HepG2 (cell line): ENCODE data around the gene CDA. TPM values are rescaled to one million over a fixed set of nuclear protein-coding genes. Genes with fewer than 3 reads are reported as not detected.

Source experiments
- ATAC-seq: fragments of 200-7000 bp; cut with Tn5 transposase; 3 replicates; pipeline ENCODE4 v1.9.1; 2020; ENCODE audit warnings: mild to moderate bottlenecking, moderate library complexity
- BruUV-seq: library from RNA; stranded (reverse); fragments of 400-500 nt; replicated peaks from 2 replicates; lab custom pipeline; 2021; lab: Mats Ljungman, UMichigan
- CTCF ChIA-PET: fragments of 300-600 bp; formaldehyde crosslinking; extraction: SDS; loops from one replicate; lab custom pipeline; 2021; ENCODE audit warnings: low total read pairs, inconsistent platforms, low intra/inter-chr PET ratio; lab: Yijun Ruan, JAX
- POLR2A ChIA-PET: fragments of 350-600 bp; sonication (Branson Sonifier 250); formaldehyde crosslinking; loops from one replicate; lab custom pipeline; 2020; ENCODE audit warnings: antibody characterized with exemption, inconsistent platforms; lab: Yijun Ruan, JAX
- DNase-seq: peaks from one replicate; pipeline ENCODE4 v3.0.0-alpha.2; 2015; ENCODE audit warnings: low spot score
- FAIRE-seq: peaks from 3 replicates; lab custom pipeline; 2011; peaks lifted over from hg19 to GRCh38; lab: Jason Lieb, UNC
- H2AFZ ChIP-seq: one replicate; pipeline ENCODE4 v1.6.1; 2011; ENCODE audit warnings: low read length, inconsistent platforms
- H3K27ac ChIP-seq: fragments of 300-600 bp; 3 replicates; pipeline ENCODE4 v1.8.0; 2011; ENCODE audit warnings: mixed run types, mild to moderate bottlenecking, mixed read lengths, low read length, inconsistent platforms; ENCODE audit not compliant: insufficient read depth; ENCODE audit errors: extremely low read length
- H3K27me3 ChIP-seq, 2 experiments: fragments of 200-600 bp in 1 of 2; 2 replicates in 1 of 2; 3 replicates in 1 of 2; pipeline versions ENCODE4 v1.6.0 to v1.8.0; 2011; ENCODE audit warnings: low read length in 2 of 2, mild to moderate bottlenecking in 2 of 2, moderate library complexity in 2 of 2, inconsistent platforms in 1 of 2; ENCODE audit not compliant: insufficient read depth in 2 of 2, control insufficient read depth in 1 of 2
- H3K36me3 ChIP-seq, 2 experiments: fragments of 200-600 bp in 1 of 2; replicated peaks in 1 of 2; 2 replicates in 1 of 2; 3 replicates in 1 of 2; pipeline versions ENCODE4 v1.5.1 to v1.8.0; 2011; ENCODE audit warnings: low read length in 2 of 2, inconsistent platforms in 1 of 2; ENCODE audit not compliant: insufficient read depth in 2 of 2, control insufficient read depth in 1 of 2
- H3K4me1 ChIP-seq: 2 replicates; pipeline ENCODE4 v1.5.1; 2012; ENCODE audit warnings: low read length, inconsistent platforms; ENCODE audit not compliant: insufficient read depth
- H3K4me2 ChIP-seq: 2 replicates; pipeline ENCODE4 v1.6.0; 2011; ENCODE audit warnings: low read depth, low read length, inconsistent platforms
- H3K4me3 ChIP-seq, 3 experiments: fragments of 200-600 bp in 1 of 3; sonication (generic), shearing (Covaris generic) in 1 of 3; replicated peaks in 1 of 3; 2 replicates each; pipeline ENCODE4 v1.5.1; 2011 to 2016; ENCODE audit warnings: low read length in 3 of 3, inconsistent platforms in 2 of 3, low read depth in 2 of 3, mild to moderate bottlenecking in 2 of 3, control low read depth in 1 of 3, mixed read lengths in 1 of 3; ENCODE audit not compliant: insufficient read depth in 1 of 3
- H3K79me2 ChIP-seq: one replicate; pipeline ENCODE4 v1.6.1; 2011; ENCODE audit warnings: low read length, inconsistent platforms; ENCODE audit not compliant: insufficient read depth
- H3K9ac ChIP-seq: 2 replicates; pipeline ENCODE4 v1.6.0; 2011; ENCODE audit warnings: mild to moderate bottlenecking, low read depth, low read length, inconsistent platforms; ENCODE audit not compliant: insufficient read depth
- H3K9me3 ChIP-seq: 2 replicates; pipeline ENCODE4 v1.5.1; 2012; ENCODE audit warnings: mild to moderate bottlenecking, low read length
- H4K20me1 ChIP-seq: 2 replicates; pipeline ENCODE4 v1.6.0; 2011; ENCODE audit warnings: inconsistent platforms, mild to moderate bottlenecking, low read length, moderate library complexity; ENCODE audit not compliant: insufficient read depth
- ERF ChIP-seq: IDR thresholded peaks from 2 replicates; pipeline ENCODE4 v1.6.1; 2018; ENCODE audit warnings: missing biosample characterization, missing genetic modification reagents
- HOXA5 ChIP-seq: sonication (generic); formaldehyde crosslinking; IDR thresholded peaks from 2 replicates; pipeline ENCODE4 v1.4.0; 2020; ENCODE audit warnings: missing genetic modification reagents
- KAT7 ChIP-seq: IDR thresholded peaks from 2 replicates; pipeline ENCODE4 v1.6.1; 2018; ENCODE audit warnings: borderline replicate concordance, missing compliant biosample characterization
- MYNN ChIP-seq: sonication (generic); formaldehyde crosslinking; IDR thresholded peaks from 2 replicates; pipeline ENCODE4 v1.4.0; 2020; ENCODE audit warnings: mild to moderate bottlenecking, low read depth, missing genetic modification reagents
- REPIN1 ChIP-seq: sonication (generic); formaldehyde crosslinking; IDR thresholded peaks from 2 replicates; pipeline ENCODE4 v1.8.0; 2022; ENCODE audit warnings: missing genetic modification reagents, low read depth, mild to moderate bottlenecking, borderline replicate concordance
- RXRB ChIP-seq: IDR thresholded peaks from 2 replicates; pipeline ENCODE4 v1.6.1; 2016; ENCODE audit warnings: borderline replicate concordance, missing genetic modification reagents, missing compliant biosample characterization
- YY1 ChIP-seq: IDR thresholded peaks from 2 replicates; pipeline ENCODE4 v1.6.1; 2011; ENCODE audit warnings: low read length, low read depth, moderate library complexity, mild to moderate bottlenecking; ENCODE audit not compliant: insufficient read depth, insufficient replicate concordance
- ZBTB7B ChIP-seq: sonication (generic); formaldehyde crosslinking; IDR thresholded peaks from 2 replicates; pipeline ENCODE4 v1.4.0; 2020; ENCODE audit warnings: missing genetic modification reagents
- ZNF350 ChIP-seq: sonication (generic); formaldehyde crosslinking; IDR thresholded peaks from 2 replicates; pipeline ENCODE4 v1.4.0; 2020; ENCODE audit warnings: mild to moderate bottlenecking, low read depth, missing genetic modification reagents, borderline replicate concordance
- ZSCAN9 ChIP-seq: IDR thresholded peaks from 2 replicates; pipeline ENCODE4 v1.6.1; 2016; ENCODE audit warnings: borderline replicate concordance
- WGBS: methylation state at CpG from one replicate; pipeline ENCODE4 v1.1.6; 2017; ENCODE audit warnings: low lambda C conversion rate; 5-methylcytosine and 5-hydroxymethylcytosine counted together
- in situ Hi-C: cut with HindIII; loops from 2 replicates; pipeline ENCODE4 v1.10.0; 2017; ENCODE audit warnings: low pct_unique_long_range_greater_than_20kb; ENCODE audit not compliant: extremely low pct_ligation_motif_present
- intact Hi-C: fragments of 100-400 bp; cut with micrococcal nuclease; formaldehyde crosslinking; loops from one replicate; pipeline ENCODE4 v1.10.0; 2022; ENCODE audit not compliant: unreplicated experiment
- polyA plus RNA-seq, 8 experiments: library from polyadenylated mRNA; depleted of rRNA in 3 of 8; stranded (reverse) in 7 of 8; unstranded in 1 of 8; fragments of >200 nt; fragmentation: Illumina TruSeq in 4 of 8; extraction: Trizol in 4 of 8; gene quantifications; 2 replicates each; pipeline versions ENCODE4 v1.2.1 to v1.2.3, GENCODE V29; 2011 to 2016; ENCODE audit warnings: low read depth in 4 of 8, missing spikeins in 1 of 8, mixed read lengths in 1 of 8; ENCODE audit not compliant: insufficient read depth in 1 of 8
- total RNA-seq, 5 experiments: library from RNA; depleted of rRNA; stranded (reverse); fragments of >200 nt; fragmentation: Illumina TruSeq; extraction: Trizol; gene quantifications; 2 replicates each; pipeline ENCODE4 v1.2.3, GENCODE V29; 2016; ENCODE audit warnings: low read depth in 1 of 5
- TF ChIP-seq, protein P1 (sequence below): sonication (generic); formaldehyde crosslinking; IDR thresholded peaks from 2 replicates; pipeline ENCODE4 v1.9.0; 2022; ENCODE audit warnings: missing genetic modification reagents, mild to moderate bottlenecking, borderline replicate concordance
- TF ChIP-seq, protein P2 (sequence below): IDR thresholded peaks from 2 replicates; pipeline ENCODE4 v1.6.1; 2016
- TF ChIP-seq, protein P3 (sequence below): IDR thresholded peaks from 2 replicates; pipeline ENCODE4 v1.6.1; 2016; ENCODE audit warnings: low read depth
- TF ChIP-seq, protein P4 (sequence below): sonication (generic); formaldehyde crosslinking; IDR thresholded peaks from 2 replicates; pipeline ENCODE4 v1.4.0; 2020; ENCODE audit warnings: missing genetic modification reagents

Gene CDA
- total and polyA plus RNA-seq, 2 of the 13 experiments (the other 11 are each of a cell fraction or from before 2014, with no cell fraction given): 0.66 to 2.1 TPM

DNA sequence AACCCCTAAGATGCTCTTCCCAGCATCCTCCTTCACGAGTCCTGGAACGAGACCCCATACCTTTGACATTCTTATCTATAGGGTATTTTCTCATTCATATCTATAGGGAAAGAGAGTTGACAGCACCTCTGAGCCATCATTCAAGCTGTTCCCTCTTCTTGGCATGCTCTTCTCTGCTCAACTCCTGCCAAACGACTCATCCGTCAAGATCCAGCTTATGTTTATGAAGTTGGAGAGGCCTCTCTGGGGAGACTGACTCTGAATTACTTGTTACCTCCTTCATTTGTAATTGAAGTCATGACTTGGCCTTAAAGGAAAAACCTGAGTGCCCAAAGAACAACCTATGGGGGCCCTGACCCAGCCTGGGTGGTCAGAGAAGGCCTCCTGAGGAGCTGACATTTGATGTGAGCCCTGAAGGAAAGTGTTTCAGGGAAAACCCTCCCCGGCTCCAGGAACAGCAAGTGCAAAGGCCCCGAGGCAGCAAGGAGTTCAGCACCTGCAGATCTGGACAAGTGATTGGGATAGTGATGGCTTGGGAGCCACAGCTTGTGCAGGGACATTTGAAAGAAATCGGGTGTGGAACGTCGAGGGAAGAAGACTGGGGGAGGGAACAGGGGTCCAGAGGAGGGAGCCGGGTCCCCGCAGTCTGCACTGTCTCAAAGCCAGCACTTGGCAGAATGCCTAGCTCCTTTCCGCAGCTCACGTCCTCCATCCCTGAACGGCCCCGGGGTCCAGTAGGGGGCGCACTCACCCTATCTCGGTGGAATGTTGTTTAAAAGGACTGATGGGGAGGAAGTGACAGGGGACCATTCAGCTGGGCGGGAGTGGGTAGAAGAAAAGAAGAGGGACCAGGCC is 14.0 kb upstream of the CDA start:
- peak; percentile 84 for FAIRE-seq
- CTCF ChIA-PET: interaction anchor here (0.7 to 2.2 kb wide), 4 partner anchors 53 to 65 kb away, joined by 3 to 14 read pairs (median 8); partner anchors contain the start of gene PINK1
- TF ChIP-seq, protein P1, sequence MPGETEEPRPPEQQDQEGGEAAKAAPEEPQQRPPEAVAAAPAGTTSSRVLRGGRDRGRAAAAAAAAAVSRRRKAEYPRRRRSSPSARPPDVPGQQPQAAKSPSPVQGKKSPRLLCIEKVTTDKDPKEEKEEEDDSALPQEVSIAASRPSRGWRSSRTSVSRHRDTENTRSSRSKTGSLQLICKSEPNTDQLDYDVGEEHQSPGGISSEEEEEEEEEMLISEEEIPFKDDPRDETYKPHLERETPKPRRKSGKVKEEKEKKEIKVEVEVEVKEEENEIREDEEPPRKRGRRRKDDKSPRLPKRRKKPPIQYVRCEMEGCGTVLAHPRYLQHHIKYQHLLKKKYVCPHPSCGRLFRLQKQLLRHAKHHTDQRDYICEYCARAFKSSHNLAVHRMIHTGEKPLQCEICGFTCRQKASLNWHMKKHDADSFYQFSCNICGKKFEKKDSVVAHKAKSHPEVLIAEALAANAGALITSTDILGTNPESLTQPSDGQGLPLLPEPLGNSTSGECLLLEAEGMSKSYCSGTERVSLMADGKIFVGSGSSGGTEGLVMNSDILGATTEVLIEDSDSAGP (CRISPR knock-in tag): peak; percentile 15; the same call in 1 of the 2 replicates
- TF ChIP-seq REPIN1 (CRISPR knock-in tag) (0 out of 2 replicates have a peak, but pooled peaks have one; percentile 51), YY1 (peak; percentile 34), RXRB (CRISPR knock-in tag) (peak; percentile 41; the same call in 1 of the 2 replicates), ZNF350 (CRISPR knock-in tag) (0 out of 2 replicates have a peak, but pooled peaks have one; percentile 30), ZBTB7B (0 out of 2 replicates have a peak, but pooled peaks have one; percentile 27), HOXA5 (CRISPR knock-in tag) (peak; percentile 54; the same call in 1 of the 2 replicates), MYNN (CRISPR knock-in tag) (0 out of 2 replicates have a peak, but pooled peaks have one; percentile 35), KAT7 (CRISPR knock-in tag) (no peak; the same call in 1 of the 2 replicates), ZSCAN9 (CRISPR knock-in tag) (0 out of 2 replicates have a peak, but pooled peaks have one; percentile 41), ERF (CRISPR knock-in tag) (peak; percentile 59; the same call in 1 of the 2 replicates)
- TF ChIP-seq, protein P2, sequence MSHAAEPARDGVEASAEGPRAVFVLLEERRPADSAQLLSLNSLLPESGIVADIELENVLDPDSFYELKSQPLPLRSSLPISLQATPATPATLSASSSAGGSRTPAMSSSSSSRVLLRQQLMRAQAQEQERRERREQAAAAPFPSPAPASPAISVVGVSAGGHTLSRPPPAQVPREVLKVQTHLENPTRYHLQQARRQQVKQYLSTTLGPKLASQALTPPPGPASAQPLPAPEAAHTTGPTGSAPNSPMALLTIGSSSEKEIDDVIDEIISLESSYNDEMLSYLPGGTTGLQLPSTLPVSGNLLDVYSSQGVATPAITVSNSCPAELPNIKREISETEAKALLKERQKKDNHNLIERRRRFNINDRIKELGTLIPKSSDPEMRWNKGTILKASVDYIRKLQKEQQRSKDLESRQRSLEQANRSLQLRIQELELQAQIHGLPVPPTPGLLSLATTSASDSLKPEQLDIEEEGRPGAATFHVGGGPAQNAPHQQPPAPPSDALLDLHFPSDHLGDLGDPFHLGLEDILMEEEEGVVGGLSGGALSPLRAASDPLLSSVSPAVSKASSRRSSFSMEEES (CRISPR knock-in tag): 0 out of 2 replicates have a peak, but pooled peaks have one; percentile 32
- TF ChIP-seq, protein P3, sequence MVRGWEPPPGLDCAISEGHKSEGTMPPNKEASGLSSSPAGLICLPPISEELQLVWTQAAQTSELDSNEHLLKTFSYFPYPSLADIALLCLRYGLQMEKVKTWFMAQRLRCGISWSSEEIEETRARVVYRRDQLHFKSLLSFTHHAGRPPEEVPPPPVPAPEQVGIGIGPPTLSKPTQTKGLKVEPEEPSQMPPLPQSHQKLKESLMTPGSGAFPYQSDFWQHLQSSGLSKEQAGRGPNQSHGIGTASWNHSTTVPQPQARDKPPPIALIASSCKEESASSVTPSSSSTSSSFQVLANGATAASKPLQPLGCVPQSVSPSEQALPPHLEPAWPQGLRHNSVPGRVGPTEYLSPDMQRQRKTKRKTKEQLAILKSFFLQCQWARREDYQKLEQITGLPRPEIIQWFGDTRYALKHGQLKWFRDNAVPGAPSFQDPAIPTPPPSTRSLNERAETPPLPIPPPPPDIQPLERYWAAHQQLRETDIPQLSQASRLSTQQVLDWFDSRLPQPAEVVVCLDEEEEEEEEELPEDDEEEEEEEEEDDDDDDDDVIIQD (CRISPR knock-in tag): 0 out of 2 replicates have a peak, but pooled peaks have one; percentile 16
- TF ChIP-seq, protein P4, sequence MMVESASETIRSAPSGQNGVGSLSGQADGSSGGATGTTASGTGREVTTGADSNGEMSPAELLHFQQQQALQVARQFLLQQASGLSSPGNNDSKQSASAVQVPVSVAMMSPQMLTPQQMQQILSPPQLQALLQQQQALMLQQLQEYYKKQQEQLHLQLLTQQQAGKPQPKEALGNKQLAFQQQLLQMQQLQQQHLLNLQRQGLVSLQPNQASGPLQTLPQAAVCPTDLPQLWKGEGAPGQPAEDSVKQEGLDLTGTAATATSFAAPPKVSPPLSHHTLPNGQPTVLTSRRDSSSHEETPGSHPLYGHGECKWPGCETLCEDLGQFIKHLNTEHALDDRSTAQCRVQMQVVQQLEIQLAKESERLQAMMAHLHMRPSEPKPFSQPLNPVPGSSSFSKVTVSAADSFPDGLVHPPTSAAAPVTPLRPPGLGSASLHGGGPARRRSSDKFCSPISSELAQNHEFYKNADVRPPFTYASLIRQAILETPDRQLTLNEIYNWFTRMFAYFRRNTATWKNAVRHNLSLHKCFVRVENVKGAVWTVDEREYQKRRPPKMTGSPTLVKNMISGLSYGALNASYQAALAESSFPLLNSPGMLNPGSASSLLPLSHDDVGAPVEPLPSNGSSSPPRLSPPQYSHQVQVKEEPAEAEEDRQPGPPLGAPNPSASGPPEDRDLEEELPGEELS (CRISPR knock-in tag): peak; percentile 43; the same call in 1 of the 2 replicates

More for the DNA sequence above, 14.0 kb upstream of the CDA start:
- 9% methylated on average over 17 of the region's 18 CpGs for WGBS
- no TSS peak for BruUV-seq
- no peaks in the 10 kb centered on the region for H3K36me3 ChIP-seq
- H3K4me2 ChIP-seq: peak overlapping the region; percentile 18; the same call in 1 of the 2 replicates
- H3K27me3 ChIP-seq: no peaks in the 10 kb centered on the region; a peak in 1 of 5 replicates
- H4K20me1 ChIP-seq: no peaks in the 10 kb centered on the region
- no peak overlapping the region for H3K27ac ChIP-seq
- POLR2A ChIA-PET: interaction anchor here (0.7 to 2.0 kb wide), 6 partner anchors 14 to 59 kb away, joined by 3 to 16 read pairs (median 6); partner anchors contain the start of genes CDA and FAM43B
- intact Hi-C loops (loop anchor here (1.0 to 5.0 kb wide), 3 partner anchors 53 to 65 kb away; partner anchors contain the start of gene PINK1), in situ Hi-C loops (loop anchor here (5.0 kb wide), 1 partner anchor 62 kb away; no protein-coding TSS in a partner anchor)
- H2AFZ ChIP-seq: no peak overlapping the region
- peaks cover 7% of the 10 kb centered on the region; the same call in 1 of the 2 replicates for H3K4me1 ChIP-seq
- peak; percentile 97 for ATAC-seq
- no peak overlapping the region for H3K4me3 ChIP-seq
- DNase-seq: peak; percentile 75
- H3K9me3 ChIP-seq: peaks cover 4% of the 10 kb centered on the region; the same call in 1 of the 2 replicates
- H3K79me2 ChIP-seq: no peaks in the 10 kb centered on the region
- H3K9ac ChIP-seq: no peak overlapping the region
